Stimulated activated CD4-positive, alpha-beta T cell treated with anti-CD3 and anti-CD28 coated beads, Interleukin-2, amount 100 ng/mL, for 24 hours (primary cell): ENCODE measurements around the gene SHD.

Source experiments
- DNase-seq, 2 donors: peaks; one replicate each; pipeline ENCODE4 v3.0.0-alpha.2; 2020

Gene SHD

GRCh38 chr19:4327252-4327876, 48.3 kb downstream of the SHD start:
- DNase-seq: peak; percentile 70 to 86

GRCh38 chr19:4327877-4328242, 48.8 kb downstream of the SHD start:
- no peak for DNase-seq

DNA sequence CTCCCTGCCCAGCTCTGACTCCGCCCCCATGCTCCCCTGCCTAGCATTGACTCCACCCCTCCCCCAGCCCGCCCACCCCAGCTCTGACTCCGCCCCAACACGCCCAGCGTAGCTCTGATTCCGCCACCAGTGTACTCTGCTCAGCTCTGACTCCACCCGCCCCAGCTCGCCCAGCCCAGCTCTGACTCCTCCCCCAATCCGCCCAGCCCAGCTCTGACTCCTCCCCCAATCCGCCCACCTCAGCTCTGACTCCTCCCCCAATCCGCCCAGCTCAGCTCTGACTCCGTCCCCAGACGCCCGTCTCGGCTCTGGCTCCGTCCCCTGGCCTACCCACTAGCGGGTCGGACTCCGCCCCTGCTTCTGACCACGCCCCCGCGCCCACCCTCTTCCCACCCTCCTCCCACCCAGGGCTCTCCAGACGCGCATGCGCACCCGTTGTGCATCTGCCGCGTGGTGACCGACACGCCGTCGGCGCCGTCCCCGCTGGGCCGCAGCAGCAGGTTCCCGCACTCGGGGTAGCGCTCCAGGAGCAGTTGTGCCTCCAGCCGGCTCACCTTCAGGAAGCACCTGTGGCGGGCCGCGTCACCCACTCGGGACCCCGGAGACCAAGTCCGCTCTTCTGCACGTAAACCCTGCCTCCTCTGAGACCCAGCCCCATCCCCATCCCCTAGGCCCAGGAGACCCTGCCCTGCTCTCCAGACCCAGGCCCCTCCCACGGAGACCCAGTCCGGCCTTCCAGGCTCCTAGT, 49.4 kb downstream of the SHD start:
- peak; percentile 93 to 99 for DNase-seq

DNA sequence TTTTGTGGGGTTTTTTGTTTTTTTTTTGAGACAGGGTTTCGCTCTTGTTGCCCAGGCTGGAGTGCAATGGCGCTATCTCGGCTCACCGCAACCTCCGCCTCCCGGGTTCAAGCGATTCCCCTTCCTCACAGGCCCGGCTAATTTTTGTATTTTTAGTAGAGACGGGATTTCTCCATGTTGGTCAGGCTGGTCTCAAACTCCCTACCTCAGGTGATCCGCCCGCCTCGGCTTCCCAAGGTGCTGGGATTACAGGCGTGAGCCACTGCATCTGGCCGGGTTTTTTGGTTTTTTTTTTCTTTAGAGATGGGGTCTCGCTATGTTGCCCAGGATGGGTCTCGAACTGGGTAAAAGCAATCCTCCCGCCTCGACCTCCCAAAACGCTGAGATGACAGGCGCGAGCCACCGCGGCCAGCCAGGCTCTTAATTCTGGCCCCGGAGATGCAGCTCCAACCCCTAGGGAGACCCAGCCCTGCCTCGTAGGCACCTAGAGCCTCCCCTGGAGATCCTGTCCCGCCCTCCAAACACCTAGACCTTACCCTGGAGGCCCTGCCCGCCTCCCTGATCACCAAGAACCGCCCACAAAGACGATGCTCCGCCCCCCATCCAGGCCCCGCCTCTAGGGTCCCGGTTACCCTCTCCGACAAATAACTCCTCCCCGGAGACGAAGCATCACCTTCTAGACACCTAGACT, 50.1 kb downstream of the SHD start:
- peak; percentile 36 to 76 for DNase-seq

GRCh38 chr19:4329858-4330257, 50.8 kb downstream of the SHD start:
- no peak for DNase-seq

DNA sequence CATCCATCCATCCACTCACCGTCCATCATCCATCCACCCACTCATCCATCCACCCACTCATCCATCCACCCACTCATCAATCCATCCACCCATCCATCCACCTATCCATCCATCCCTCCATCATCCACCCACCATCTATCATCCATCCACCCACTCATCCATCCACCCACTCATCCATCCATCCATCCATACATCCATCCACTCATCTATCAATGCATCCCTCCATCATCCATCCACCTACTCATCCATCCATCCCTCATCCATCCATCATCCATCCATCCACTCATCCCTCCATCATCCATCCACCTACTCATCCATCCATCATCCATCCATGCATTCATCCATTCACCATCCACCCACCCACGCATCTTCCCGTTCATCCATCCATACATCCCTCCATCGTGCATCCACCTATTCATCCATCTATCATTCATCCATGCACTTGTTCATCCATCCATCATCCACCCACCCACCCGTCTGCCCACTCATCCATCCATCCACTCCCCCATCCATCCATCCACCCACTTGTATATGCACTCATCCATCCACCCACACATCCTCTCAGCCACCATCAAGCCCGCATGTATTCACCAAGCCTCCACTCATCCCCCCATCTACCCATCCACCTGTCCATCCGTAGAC, 56.0 kb downstream of the SHD start:
- DNase-seq: no peak

DNA sequence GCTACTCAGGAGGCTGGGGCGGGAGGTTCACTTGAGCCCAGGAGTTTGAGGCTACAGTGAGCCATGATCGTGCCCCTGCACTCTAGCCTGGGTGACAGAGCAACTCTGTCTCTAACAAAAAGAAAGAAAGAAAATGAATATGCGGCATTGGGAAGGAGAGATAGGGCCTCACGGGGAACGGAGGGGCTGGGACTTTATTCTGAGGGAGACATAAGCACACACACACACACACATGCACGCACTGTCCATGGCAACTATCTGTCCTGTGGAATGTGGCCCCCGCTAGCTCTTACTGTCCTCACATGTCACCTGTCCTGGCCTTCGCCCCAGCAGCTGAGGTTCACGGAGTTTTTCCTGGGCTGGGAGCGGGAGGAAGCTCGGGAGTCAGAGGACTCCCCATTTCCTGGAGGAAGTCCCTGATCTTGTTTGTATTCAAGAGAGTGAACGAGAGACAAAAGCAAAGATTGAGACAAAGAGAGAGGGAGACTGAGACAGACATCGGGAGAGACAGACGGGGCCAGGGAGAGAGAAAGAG, 58.9 kb downstream of the SHD start:
- no peak for DNase-seq

DNA sequence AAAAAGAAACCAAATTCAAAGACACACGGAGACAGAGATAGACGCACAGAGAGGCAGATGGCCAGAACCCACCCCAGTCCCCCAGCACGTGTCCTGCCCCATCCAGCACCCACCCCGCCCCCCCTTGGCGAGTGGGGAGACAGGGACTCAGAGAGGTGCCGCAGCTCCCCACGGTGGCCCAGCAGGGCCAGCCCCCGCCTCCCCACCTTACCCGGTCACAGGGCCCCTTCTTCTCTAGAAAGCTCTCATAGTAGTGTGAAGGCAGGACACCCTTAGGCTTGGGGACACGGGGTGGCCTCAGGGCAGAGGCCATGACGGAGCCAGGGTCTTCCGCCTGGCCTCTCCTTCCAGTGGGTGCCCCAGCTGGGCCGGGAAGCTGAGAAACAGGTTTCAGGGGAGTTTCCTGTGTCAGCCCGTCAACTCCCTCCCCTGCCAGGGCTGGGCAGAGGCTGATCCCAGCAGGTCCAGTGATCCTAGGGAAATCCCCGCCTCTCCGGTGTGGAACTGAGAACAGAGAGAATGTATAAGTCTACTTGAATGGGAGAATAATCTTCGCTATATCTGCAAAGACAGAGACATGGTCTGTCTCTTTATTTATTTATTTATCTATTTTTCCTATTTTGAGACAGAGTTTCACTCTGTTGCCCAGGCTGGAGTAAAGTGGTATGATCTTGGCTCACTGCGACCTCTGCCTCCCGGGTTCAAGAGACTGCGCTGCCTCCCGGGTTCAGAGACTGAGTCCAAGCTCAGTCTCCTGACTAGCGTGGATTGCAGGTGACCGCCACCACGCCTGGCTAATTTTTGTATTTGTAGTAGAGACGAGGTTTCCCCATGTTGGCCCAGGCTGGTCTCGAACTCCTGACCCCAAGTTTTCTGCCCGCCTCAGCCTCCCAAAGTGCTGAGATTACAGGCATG, 59.6 kb downstream of the SHD start, which contains the start of gene STAP2:
TSS of gene STAP2 (minus strand) at position 387 of the 915 bp plus-strand sequence. CDS start at position 313, 74 bp downstream.
- DNase-seq: peak; percentile 34 to 60
